Thoracic aorta (tissue), 2 donors: Measurements from ENCODE around the gene VPS54. TPM values are rescaled to one million over a fixed set of nuclear protein-coding genes. Genes with fewer than 3 reads are reported as not detected.
"Not testable (repeated sequence)": the region's sequence is repeated elsewhere in the genome, so short reads cannot be mapped to it uniquely, and the experiment has no call there.

Source experiments
- ATAC-seq: fragments of 150-250 bp; one replicate; pipeline ENCODE4 v1.8.0; 2017; ENCODE audit warnings: low read depth; ENCODE audit not compliant: insufficient number of reproducible peaks, low FRiP score
- DNase-seq: peaks from one replicate; pipeline ENCODE4 v3.0.0-alpha.2; 2020; ENCODE audit warnings: low spot score
- H3K27ac ChIP-seq, 2 donors: fragments of 200-600 bp; sonication (generic); 1 replicate in 1 of 2; 2 replicates in 1 of 2; pipeline ENCODE4 v1.5.1; 2016; ENCODE audit warnings: mild to moderate bottlenecking in 2 of 2, moderate library complexity in 2 of 2
- H3K27me3 ChIP-seq: fragments of 200-600 bp; sonication (generic); replicated peaks from 2 replicates; pipeline ENCODE4 v1.6.0; 2016; ENCODE audit warnings: mild to moderate bottlenecking; ENCODE audit not compliant: insufficient read depth
- H3K36me3 ChIP-seq: fragments of 200-600 bp; sonication (generic); one replicate; pipeline ENCODE4 v1.5.1; 2016
- H3K4me1 ChIP-seq, 2 donors: fragments of 200-600 bp; sonication (generic); 1 replicate in 1 of 2; 2 replicates in 1 of 2; pipeline versions ENCODE4 v1.5.1 to v1.6.0; 2016; ENCODE audit warnings: low read depth in 2 of 2, mild to moderate bottlenecking in 1 of 2; ENCODE audit not compliant: control insufficient read depth in 1 of 2
- H3K4me3 ChIP-seq: fragments of 200-600 bp; sonication (generic); 2 replicates; pipeline ENCODE4 v1.5.1; 2016; ENCODE audit warnings: mild to moderate bottlenecking
- H3K9me3 ChIP-seq: fragments of 200-600 bp; sonication (generic); 2 replicates; pipeline ENCODE4 v1.5.1; 2016
- CTCF ChIP-seq: fragments of 200-600 bp; sonication (generic); IDR thresholded peaks from one replicate; pipeline ENCODE4 v1.5.1; 2019; ENCODE audit warnings: antibody characterized with exemption
- total RNA-seq, 2 donors: library from RNA; depleted of rRNA; stranded (reverse); fragments of >200 nt; gene quantifications; one replicate each; pipeline versions ENCODE4 v1.1.0 to v1.2.3, GENCODE V29; 2016

Gene VPS54
- total RNA-seq, 2 donors from 2014 or later = 20.0 to 22.1 TPM

- H3K27ac ChIP-seq = peak overlapping the region in 1 of 2 donors; percentile 18
Observed at GRCh38 chr2:63853527-63854310, 165.5 kb downstream of the VPS54 start.

GRCh38 chr2:63851691-63852311 lies 167.4 kb downstream of the VPS54 start:
- H3K36me3 ChIP-seq = peaks cover under 1% of the 10 kb centered on the region
- no peaks in the 10 kb centered on the region for H3K27me3 ChIP-seq
- no peak overlapping the region for H3K4me3 ChIP-seq
- no peak for TF ChIP-seq CTCF
- DNase-seq (no peak), ATAC-seq (no peak)
- no peak overlapping the region for H3K27ac ChIP-seq
- H3K4me1 ChIP-seq = peaks cover 58 to 80% of the 10 kb centered on the region in 2 donors
- H3K9me3 ChIP-seq = no peaks in the 10 kb centered on the region

More at GRCh38 chr2:63853527-63854310, 165.5 kb downstream of the VPS54 start:
- peaks cover 14% of the 10 kb centered on the region for H3K36me3 ChIP-seq
- H3K4me3 ChIP-seq = peak overlapping the region; percentile 12
- DNase-seq = no peak
- no peaks in the 10 kb centered on the region for H3K9me3 ChIP-seq
- no peaks in the 10 kb centered on the region for H3K27me3 ChIP-seq
- no peak for TF ChIP-seq CTCF
- ATAC-seq = no peak
- H3K4me1 ChIP-seq = peaks cover 52 to 72% of the 10 kb centered on the region in 2 donors

- peaks cover 63 to 86% of the 10 kb centered on the region in 2 donors for H3K4me1 ChIP-seq
- DNase-seq (no peak), ATAC-seq (no peak)
- H3K4me3 ChIP-seq = no peak overlapping the region
- no peak for TF ChIP-seq CTCF
- H3K9me3 ChIP-seq = no peaks in the 10 kb centered on the region
- H3K36me3 ChIP-seq = no peaks in the 10 kb centered on the region
- H3K27me3 ChIP-seq = no peaks in the 10 kb centered on the region
- H3K27ac ChIP-seq = no peak overlapping the region
Observed at GRCh38 chr2:63850649-63851048, 168.6 kb downstream of the VPS54 start.

GRCh38 chr2:63850204-63850571 lies 169.0 kb downstream of the VPS54 start:
- DNase-seq (no peak), ATAC-seq (no peak)
- H3K27ac ChIP-seq = no peak overlapping the region
- H3K27me3 ChIP-seq = no peaks in the 10 kb centered on the region
- peaks cover 61 to 85% of the 10 kb centered on the region in 2 donors for H3K4me1 ChIP-seq
- H3K4me3 ChIP-seq = no peak overlapping the region
- no peaks in the 10 kb centered on the region for H3K9me3 ChIP-seq
- H3K36me3 ChIP-seq = no peaks in the 10 kb centered on the region
- no peak for TF ChIP-seq CTCF

GRCh38 chr2:63849381-63850203 lies 169.6 kb downstream of the VPS54 start:
- Histone ChIP-seq H3K27ac (peak overlapping the region in 1 of 2 donors; percentile 28), H3K9me3 (no peaks in the 10 kb centered on the region), H3K27me3 (no peaks in the 10 kb centered on the region), H3K4me1 (peaks cover 64 to 85% of the 10 kb centered on the region in 2 donors), H3K4me3 (peak overlapping the region; percentile 41), H3K36me3 (no peaks in the 10 kb centered on the region)
- DNase-seq (no peak), ATAC-seq (no peak)
- no peak for TF ChIP-seq CTCF

- H3K27ac ChIP-seq, ATAC-seq, H3K27me3 ChIP-seq, H3K9me3 ChIP-seq, H3K4me3 ChIP-seq, DNase-seq, H3K36me3 ChIP-seq: not testable (repeated sequence)
- H3K4me1 ChIP-seq = peaks cover 58 to 81% of the 10 kb centered on the region in 2 donors
Observed at GRCh38 chr2:63847571-63847970, 171.7 kb downstream of the VPS54 start.
